ENCODE results near the gene NUAK2. TPM values are rescaled to one million over a fixed set of nuclear protein-coding genes. Genes with fewer than 3 reads are reported as not detected.
A peak's percentile ranks its signal among the peaks of the same experiment; 100 is the strongest.

Gene NUAK2
- total and polyA plus RNA-seq, 4 donors = 1.3 to 2.4 (median 2.1) TPM

DNA sequence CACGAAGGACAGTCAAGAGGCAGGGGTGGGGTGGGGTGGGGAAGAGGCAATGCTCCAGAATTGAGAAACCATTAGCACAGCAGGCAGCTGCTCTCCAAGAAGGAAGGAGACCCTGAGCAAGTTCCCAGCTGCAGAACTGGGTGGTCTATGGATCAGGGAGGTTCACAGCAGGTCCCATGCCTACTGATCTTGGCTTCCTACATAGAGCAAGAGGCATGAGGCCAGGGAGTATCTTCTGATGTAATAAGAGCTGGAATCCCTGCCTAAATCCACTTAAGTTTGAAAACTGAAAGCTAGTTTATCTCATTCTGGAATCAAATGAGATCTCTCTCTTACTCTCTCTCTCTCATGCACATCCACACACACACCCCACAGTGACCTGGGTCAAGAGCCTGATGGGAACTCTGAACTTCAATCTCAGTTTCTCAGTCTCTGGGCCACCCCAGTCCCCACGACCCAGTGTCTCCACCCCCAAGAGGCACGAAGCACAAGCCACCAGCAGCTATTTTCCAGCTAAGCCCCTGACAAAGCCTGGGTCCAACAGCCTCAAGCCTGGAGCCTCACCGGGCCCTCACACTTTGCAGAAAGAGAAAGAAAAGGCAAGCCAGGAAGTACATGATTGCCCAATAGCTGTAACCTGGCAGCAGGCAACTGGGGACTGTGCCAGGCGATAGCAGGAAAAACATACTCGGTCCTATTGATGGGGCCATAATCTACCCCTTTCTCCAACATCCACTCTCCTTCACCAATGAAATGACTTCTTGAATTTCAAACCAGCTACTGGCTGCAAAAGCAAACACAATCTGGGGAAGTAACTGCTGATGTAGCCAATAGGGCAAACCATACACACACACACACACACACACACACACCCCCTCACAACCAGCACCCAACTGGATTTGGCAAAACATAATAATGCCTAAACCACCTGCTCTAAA, 2.2 kb downstream of the NUAK2 start:
- Histone ChIP-seq H3K9ac (ENCODE audit: low read depth in 1 of 2, low read length in 2 of 2) (peak overlapping the region in 1 of 2 donors; percentile 17), H3K27me3 (ENCODE audit: control insufficient read depth in 4 of 4, insufficient read depth in 4 of 4, low read length in 3 of 4) (no peaks in the 10 kb centered on the region), H3K4me3 (ENCODE audit: low read depth in 1 of 3, low read length in 3 of 3) (peak overlapping the region; percentile 22 to 29 (median 25)), H3K36me3 (ENCODE audit: control insufficient read depth in 4 of 4, insufficient read depth in 3 of 4, low read depth in 1 of 4, low read length in 3 of 4) (no peaks in the 10 kb centered on the region), H3K4me1 (ENCODE audit: control insufficient read depth in 4 of 4, insufficient read depth in 4 of 4, low read length in 3 of 4) (peaks cover 20 to 57% (median 47%) of the 10 kb centered on the region in 4 donors), H3K9me3 (ENCODE audit: control insufficient read depth in 4 of 4, low read length in 3 of 4) (no peaks in the 10 kb centered on the region), H3K27ac (ENCODE audit: low read depth in 1 of 2, low read length in 2 of 2) (peak overlapping the region; percentile 58 to 86)
- no peak for DNase-seq (ENCODE audit: low spot score)
- WGBS = 9% methylated on average over 6 of the region's 6 CpGs
- TF ChIP-seq HNF4A (conservative IDR thresholded peaks at IDR 0.05) (peak; percentile 69 to 72), NR2F2 (IDR thresholded peaks at IDR 0.05) (no peak), HNF4G (IDR thresholded peaks at IDR 0.05) (peak; percentile 13), FOXA1 (IDR thresholded peaks at IDR 0.05) (peak; percentile 6), FOXA2 (IDR thresholded peaks at IDR 0.05) (no peak), REST (IDR thresholded peaks at IDR 0.05) (no peak), GABPA (IDR thresholded peaks at IDR 0.05 in 1 of 2, conservative IDR thresholded peaks at IDR 0.05 in 1 of 2) (peak in 1 of 2 donors; percentile 17), SP1 (IDR thresholded peaks at IDR 0.05) (peak; percentile 79), TAF1 (conservative IDR thresholded peaks at IDR 0.05) (peak; percentile 25), ZBTB33 (IDR thresholded peaks at IDR 0.05) (peak; percentile 23), CTCF (IDR thresholded peaks at IDR 0.05; ENCODE audit: low read depth, low read length, missing input control) (no peak), EGR1 (IDR thresholded peaks at IDR 0.05; ENCODE audit: low read depth in 2 of 2) (peak; percentile 48 to 88), MAX (IDR thresholded peaks at IDR 0.05) (peak; percentile 88), JUND (IDR thresholded peaks at IDR 0.05) (peak in 1 of 2 donors; percentile 72), YY1 (IDR thresholded peaks at IDR 0.05) (peak; percentile 31), RXRA (IDR thresholded peaks at IDR 0.05) (peak; percentile 76 to 82), RAD21 (IDR thresholded peaks at IDR 0.05) (peak in 1 of 2 donors; percentile 45)
- TF ChIP-seq, protein P1, sequence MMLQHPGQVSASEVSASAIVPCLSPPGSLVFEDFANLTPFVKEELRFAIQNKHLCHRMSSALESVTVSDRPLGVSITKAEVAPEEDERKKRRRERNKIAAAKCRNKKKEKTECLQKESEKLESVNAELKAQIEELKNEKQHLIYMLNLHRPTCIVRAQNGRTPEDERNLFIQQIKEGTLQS (IDR thresholded peaks at IDR 0.05) = peak; percentile 10
